H1 (cell line): Measurements from ENCODE around the gene KRTDAP. TPM values are rescaled to one million over a fixed set of nuclear protein-coding genes. Genes with fewer than 3 reads are reported as not detected.

Experiments used
- CTCF ChIA-PET: fragments of 300-600 bp; sonication (Branson Sonifier 250); formaldehyde crosslinking; loops from one replicate; lab custom pipeline; 2021; ENCODE audit not compliant: partially characterized antibody; lab: Charles Lee
- POLR2A ChIA-PET: fragments of 300-600 bp; sonication (Branson Sonifier 250); formaldehyde crosslinking; loops from one replicate; lab custom pipeline; 2021; ENCODE audit warnings: inconsistent platforms; ENCODE audit not compliant: partially characterized antibody; lab: Charles Lee
- DNase-seq, 2 experiments: peaks; one replicate each; pipeline versions ENCODE4 v3.0.0 to v3.0.0-alpha.2; 2010 to 2022; ENCODE audit warnings: low spot score in 2 of 2, low read depth in 1 of 2, mixed read lengths in 1 of 2
- FAIRE-seq: peaks from 2 replicates; lab custom pipeline; 2011; peaks lifted over from hg19 to GRCh38; lab: Jason Lieb, UNC
- H2AFZ ChIP-seq: 2 replicates; pipeline ENCODE4 v1.8.1; 2012; ENCODE audit warnings: low read length, inconsistent platforms
- H2AK5ac ChIP-seq: 2 replicates; pipeline ENCODE4 v1.6.1; 2013; ENCODE audit warnings: low read depth, low read length
- H2BK120ac ChIP-seq: replicated peaks from 2 replicates; pipeline ENCODE3; 2013; ENCODE audit warnings: low read depth, low read length, inconsistent platforms
- H2BK12ac ChIP-seq: 2 replicates; pipeline ENCODE4 v1.6.1; 2013; ENCODE audit warnings: low read depth, low read length
- H2BK15ac ChIP-seq: 2 replicates; pipeline ENCODE4 v1.6.1; 2013; ENCODE audit warnings: low read length
- H2BK20ac ChIP-seq: 2 replicates; pipeline ENCODE4 v1.6.1; 2013; ENCODE audit warnings: low read length
- H2BK5ac ChIP-seq: 2 replicates; pipeline ENCODE4 v1.6.1; 2013; ENCODE audit warnings: low read depth, low read length
- H3K14ac ChIP-seq: 2 replicates; pipeline ENCODE4 v1.6.1; 2013; ENCODE audit warnings: inconsistent platforms; ENCODE audit not compliant: insufficient read length
- H3K18ac ChIP-seq: 2 replicates; pipeline ENCODE4 v1.6.1; 2013; ENCODE audit warnings: low read length; ENCODE audit errors: extremely low read depth
- H3K23ac ChIP-seq: 2 replicates; pipeline ENCODE4 v1.6.1; 2013; ENCODE audit warnings: inconsistent platforms; ENCODE audit not compliant: insufficient read length
- H3K23me2 ChIP-seq: 2 replicates; pipeline ENCODE4 v1.6.1; 2013; ENCODE audit warnings: low read depth, low read length
- H3K27ac ChIP-seq: 2 replicates; pipeline ENCODE4 v1.6.1; 2011; ENCODE audit warnings: low read depth, low read length, inconsistent platforms
- H3K27me3 ChIP-seq, 4 experiments: replicated peaks in 1 of 4; 1 replicate in 1 of 4; 2 replicates in 3 of 4; pipeline versions ENCODE4 v1.6.1 to v1.8.1; 2011 to 2013; ENCODE audit warnings: low read length in 3 of 4, mild to moderate bottlenecking in 3 of 4, inconsistent platforms in 2 of 4, mixed read lengths in 2 of 4, moderate library complexity in 1 of 4; ENCODE audit not compliant: control insufficient read depth in 3 of 4, insufficient read depth in 3 of 4; ENCODE audit errors: extremely low read depth in 1 of 4
- H3K36me3 ChIP-seq, 4 experiments: 2 replicates each; pipeline versions ENCODE4 v1.6.1 to v1.8.1; 2011 to 2013; ENCODE audit warnings: mild to moderate bottlenecking in 4 of 4, low read length in 3 of 4, moderate library complexity in 2 of 4, control low read depth in 1 of 4, inconsistent platforms in 1 of 4; ENCODE audit not compliant: insufficient read depth in 4 of 4, control insufficient read depth in 2 of 4
- H3K4ac ChIP-seq: replicated peaks from 2 replicates; pipeline ENCODE3; 2013; ENCODE audit warnings: low read length, low read depth, mixed read lengths, inconsistent platforms; ENCODE audit not compliant: insufficient read length
- H3K4me1 ChIP-seq, 4 experiments: replicated peaks in 1 of 4; 1 replicate in 1 of 4; 2 replicates in 3 of 4; pipeline versions ENCODE4 v1.6.1 to v1.8.1; 2011 to 2013; ENCODE audit warnings: low read length in 3 of 4, inconsistent platforms in 2 of 4, mixed read lengths in 1 of 4; ENCODE audit not compliant: insufficient read depth in 4 of 4, control insufficient read depth in 3 of 4
- H3K4me2 ChIP-seq, 2 experiments: 2 replicates each; pipeline versions ENCODE4 v1.6.1 to v1.8.1; 2011 to 2013; ENCODE audit warnings: low read depth in 2 of 2, low read length in 2 of 2, control low read depth in 1 of 2, inconsistent platforms in 1 of 2, mild to moderate bottlenecking in 1 of 2; ENCODE audit not compliant: insufficient read depth in 1 of 2
- H3K4me3 ChIP-seq, 4 experiments: fragments of 200-600, 300-600 bp in 1 of 4; sonication (generic), shearing (Covaris generic), sonication (Bioruptor Twin) in 1 of 4; 2 replicates each; pipeline versions ENCODE4 v1.5.1 to v1.8.1; 2011 to 2016; ENCODE audit warnings: low read length in 4 of 4, low read depth in 3 of 4, control low read depth in 2 of 4, inconsistent platforms in 2 of 4, mild to moderate bottlenecking in 2 of 4, mixed read lengths in 1 of 4, moderate library complexity in 1 of 4; ENCODE audit not compliant: insufficient read depth in 2 of 4; ENCODE audit errors: extremely low read depth in 1 of 4
- H3K56ac ChIP-seq: replicated peaks from 2 replicates; pipeline ENCODE3; 2013; ENCODE audit warnings: low read depth, mild to moderate bottlenecking, mixed read lengths, low read length, inconsistent platforms; ENCODE audit not compliant: insufficient read length
- H3K79me1 ChIP-seq: 2 replicates; pipeline ENCODE4 v1.6.1; 2013; ENCODE audit warnings: low read depth, low read length, control low read depth
- H3K79me2 ChIP-seq, 2 experiments: 2 replicates each; pipeline versions ENCODE4 v1.6.1 to v1.8.1; 2012 to 2013; ENCODE audit warnings: low read length in 2 of 2, mild to moderate bottlenecking in 2 of 2, inconsistent platforms in 1 of 2; ENCODE audit not compliant: insufficient read depth in 2 of 2, control insufficient read depth in 1 of 2
- H3K9ac ChIP-seq, 4 experiments: replicated peaks in 1 of 4; 1 replicate in 1 of 4; 2 replicates in 3 of 4; pipeline versions ENCODE4 v1.6.1 to v1.8.1; 2011 to 2013; ENCODE audit warnings: low read depth in 3 of 4, low read length in 3 of 4, control low read depth in 2 of 4, mild to moderate bottlenecking in 2 of 4, moderate library complexity in 2 of 4, inconsistent platforms in 1 of 4; ENCODE audit errors: extremely low read depth in 1 of 4
- H3K9me3 ChIP-seq, 2 experiments: 2 replicates each; pipeline versions ENCODE4 v1.6.1 to v1.8.1; 2012 to 2013; ENCODE audit warnings: mild to moderate bottlenecking in 2 of 2, moderate library complexity in 2 of 2, control low read depth in 1 of 2, inconsistent platforms in 1 of 2, low read depth in 1 of 2, low read length in 1 of 2, mixed read lengths in 1 of 2; ENCODE audit not compliant: insufficient read depth in 2 of 2
- H4K20me1 ChIP-seq, 2 experiments: replicated peaks in 1 of 2; 2 replicates each; pipeline versions ENCODE3 to v1.8.1; 2011 to 2013; ENCODE audit warnings: inconsistent platforms in 2 of 2, low read length in 2 of 2, mild to moderate bottlenecking in 1 of 2; ENCODE audit not compliant: insufficient read depth in 2 of 2, control insufficient read depth in 1 of 2
- H4K5ac ChIP-seq: 2 replicates; pipeline ENCODE4 v1.6.1; 2013; ENCODE audit warnings: low read length, low read depth, mixed read lengths, inconsistent platforms; ENCODE audit not compliant: insufficient read length
- H4K8ac ChIP-seq: 2 replicates; pipeline ENCODE4 v1.8.0; 2013; ENCODE audit warnings: mild to moderate bottlenecking, moderate library complexity, low read length, inconsistent platforms; ENCODE audit not compliant: insufficient read depth; ENCODE audit errors: extremely low read depth
- H4K91ac ChIP-seq: replicated peaks from 2 replicates; pipeline ENCODE3; 2013; ENCODE audit warnings: low read length, mixed read lengths, inconsistent platforms; ENCODE audit not compliant: insufficient read length
- GTF2F1 ChIP-seq: IDR thresholded peaks from 2 replicates; pipeline ENCODE4 v1.6.1; 2012; ENCODE audit warnings: low read depth, low read length, improper control_type of control experiment, borderline replicate concordance
- JUN ChIP-seq: IDR thresholded peaks from 2 replicates; pipeline ENCODE4 v1.6.1; 2011; ENCODE audit warnings: low read depth, mild to moderate bottlenecking, improper control_type of control experiment, low read length
- MAFK ChIP-seq: IDR thresholded peaks from 2 replicates; pipeline ENCODE4 v1.6.1; 2012; ENCODE audit warnings: low read depth, mild to moderate bottlenecking, improper control_type of control experiment, low read length
- POU5F1 ChIP-seq: IDR thresholded peaks from 2 replicates; pipeline ENCODE4 v1.6.1; 2011; ENCODE audit warnings: low read depth, mild to moderate bottlenecking, low read length, moderate library complexity
- SIRT6 ChIP-seq: IDR thresholded peaks from one replicate; pipeline ENCODE4 v1.7.1; 2012; ENCODE audit warnings: low read length, inconsistent platforms
- SUZ12 ChIP-seq: fragments of 200-600 bp; sonication (generic); IDR thresholded peaks from 2 replicates; pipeline ENCODE4 v1.6.1; 2012; ENCODE audit warnings: mild to moderate bottlenecking, inconsistent platforms, low read length, moderate library complexity, mixed read lengths
- TCF12 ChIP-seq: IDR thresholded peaks from 2 replicates; pipeline ENCODE4 v1.6.1; 2011; ENCODE audit warnings: low read depth, mild to moderate bottlenecking, low read length
- WGBS, 2 experiments: shearing (Covaris generic) in 1 of 2; methylation state at CpG; one replicate each; pipeline versions ENCODE4 v1.1.6 to v1.1.7; 2013 to 2015; ENCODE audit warnings: low lambda C conversion rate in 2 of 2, mixed read lengths in 2 of 2, inconsistent platforms in 1 of 2, low coverage in 1 of 2, missing lambda C conversion rate in 1 of 2; ENCODE audit not compliant: insufficient replicate concordance in 2 of 2, insufficient coverage in 1 of 2, insufficient read length in 1 of 2; ENCODE audit errors: extremely low coverage in 1 of 2, missing lambda C conversion rate in 1 of 2; 5-methylcytosine and 5-hydroxymethylcytosine counted together
- polyA plus RNA-seq, 7 experiments: library from polyadenylated mRNA; depleted of rRNA in 3 of 7; stranded (reverse) in 5 of 7; unstranded in 2 of 7; fragments of >200 nt in 5 of 7; fragments of 200-250 nt in 2 of 7; gene quantifications; 1 replicate in 5 of 7; 2 replicates in 1 of 7; 4 replicates in 1 of 7; pipeline versions ENCODE4 v1.2.1 to v1.2.3, GENCODE V29; 2011 to 2013; ENCODE audit warnings: missing spikeins in 2 of 7, mixed read lengths in 2 of 7
- total RNA-seq: library from RNA; stranded (reverse); fragmentation: NEBNext Ultra II Directional; extraction: Animal tissue kit (Norgen Biotek cat#: 25700); gene quantifications from 2 replicates; pipeline ENCODE4 v1.2.1, GENCODE V29; 2021
- TF ChIP-seq, protein P1 (sequence below): IDR thresholded peaks from 2 replicates; pipeline ENCODE4 v1.6.1; 2011; ENCODE audit warnings: low read length, improper control_type of control experiment
- TF ChIP-seq, protein P2 (sequence below), 3 experiments: IDR thresholded peaks; 1 replicate in 2 of 3; 2 replicates in 1 of 3; pipeline versions ENCODE4 v1.5.1 to v1.6.1; 2011; ENCODE audit warnings: low read length in 3 of 3, mild to moderate bottlenecking in 3 of 3, inconsistent platforms in 2 of 3, low read depth in 1 of 3, moderate library complexity in 1 of 3; ENCODE audit not compliant: insufficient read depth in 1 of 3; ENCODE audit errors: control extremely low read depth in 1 of 3

KRTDAP gene
- total and polyA plus RNA-seq, 2 of the 8 experiments (the other 6 are each of a cell fraction or from before 2014, with no cell fraction given): 0.69 to 0.88 TPM

DNA sequence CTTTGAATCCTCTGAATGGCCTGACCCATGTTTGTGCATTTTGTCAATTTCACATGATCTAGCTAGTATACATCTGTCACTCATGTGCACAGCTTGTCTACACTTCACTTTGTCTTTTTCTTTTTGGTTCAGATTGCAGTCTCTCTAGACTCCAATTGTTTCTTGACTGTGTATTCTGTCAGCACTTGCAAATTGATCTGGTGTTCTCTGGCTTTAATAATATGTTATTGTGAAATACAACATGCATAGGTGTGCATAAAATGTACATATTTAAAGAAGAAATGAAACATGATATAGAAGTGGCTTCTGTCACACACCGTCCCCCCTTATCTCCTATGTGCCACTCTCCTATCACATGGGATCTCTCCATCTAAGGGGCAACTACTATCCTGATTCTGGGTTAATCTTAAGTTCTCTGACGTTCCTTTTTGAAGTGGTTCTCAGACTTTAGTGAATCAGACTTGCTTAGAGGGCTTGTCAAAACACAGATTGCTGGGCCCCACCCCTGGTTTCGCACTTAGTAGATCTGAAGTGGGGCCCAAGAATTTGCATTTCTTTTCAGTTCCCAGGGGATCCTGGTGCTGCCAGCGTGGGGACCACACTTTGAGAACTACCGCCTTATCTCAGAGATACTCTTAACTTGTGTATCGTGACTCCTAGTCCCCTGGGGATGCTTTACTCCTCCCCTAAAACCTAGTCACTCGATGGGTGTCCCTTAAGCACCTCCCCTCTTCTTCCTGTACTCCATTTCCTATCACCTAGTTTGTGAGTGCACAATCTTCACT, 5.8 kb downstream of the KRTDAP start:
- no peak for FAIRE-seq

More for the DNA sequence above, 5.8 kb downstream of the KRTDAP start:
- H4K8ac ChIP-seq: no peak overlapping the region
- no peaks in the 10 kb centered on the region; a peak in 1 of 7 replicates for H3K27me3 ChIP-seq
- no peaks in the 10 kb centered on the region for H3K4me1 ChIP-seq
- no peak overlapping the region for H3K18ac ChIP-seq
- H2AFZ ChIP-seq: no peak overlapping the region
- TF ChIP-seq TCF12 (no peak), POU5F1 (no peak), SIRT6 (no peak), SUZ12 (no peak), MAFK (no peak), GTF2F1 (no peak), JUN (no peak)
- TF ChIP-seq, protein P1, sequence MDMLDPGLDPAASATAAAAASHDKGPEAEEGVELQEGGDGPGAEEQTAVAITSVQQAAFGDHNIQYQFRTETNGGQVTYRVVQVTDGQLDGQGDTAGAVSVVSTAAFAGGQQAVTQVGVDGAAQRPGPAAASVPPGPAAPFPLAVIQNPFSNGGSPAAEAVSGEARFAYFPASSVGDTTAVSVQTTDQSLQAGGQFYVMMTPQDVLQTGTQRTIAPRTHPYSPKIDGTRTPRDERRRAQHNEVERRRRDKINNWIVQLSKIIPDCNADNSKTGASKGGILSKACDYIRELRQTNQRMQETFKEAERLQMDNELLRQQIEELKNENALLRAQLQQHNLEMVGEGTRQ: no peak
- TF ChIP-seq, protein P2, sequence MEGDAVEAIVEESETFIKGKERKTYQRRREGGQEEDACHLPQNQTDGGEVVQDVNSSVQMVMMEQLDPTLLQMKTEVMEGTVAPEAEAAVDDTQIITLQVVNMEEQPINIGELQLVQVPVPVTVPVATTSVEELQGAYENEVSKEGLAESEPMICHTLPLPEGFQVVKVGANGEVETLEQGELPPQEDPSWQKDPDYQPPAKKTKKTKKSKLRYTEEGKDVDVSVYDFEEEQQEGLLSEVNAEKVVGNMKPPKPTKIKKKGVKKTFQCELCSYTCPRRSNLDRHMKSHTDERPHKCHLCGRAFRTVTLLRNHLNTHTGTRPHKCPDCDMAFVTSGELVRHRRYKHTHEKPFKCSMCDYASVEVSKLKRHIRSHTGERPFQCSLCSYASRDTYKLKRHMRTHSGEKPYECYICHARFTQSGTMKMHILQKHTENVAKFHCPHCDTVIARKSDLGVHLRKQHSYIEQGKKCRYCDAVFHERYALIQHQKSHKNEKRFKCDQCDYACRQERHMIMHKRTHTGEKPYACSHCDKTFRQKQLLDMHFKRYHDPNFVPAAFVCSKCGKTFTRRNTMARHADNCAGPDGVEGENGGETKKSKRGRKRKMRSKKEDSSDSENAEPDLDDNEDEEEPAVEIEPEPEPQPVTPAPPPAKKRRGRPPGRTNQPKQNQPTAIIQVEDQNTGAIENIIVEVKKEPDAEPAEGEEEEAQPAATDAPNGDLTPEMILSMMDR (IDR thresholded peaks at IDR 0.05; ENCODE audit: control extremely low read depth in 1 of 3, insufficient read depth in 1 of 3, low read depth in 1 of 3, low read length in 3 of 3): no peak
- H3K4ac ChIP-seq: no peak overlapping the region
- DNase-seq: no peak
- H2AK5ac ChIP-seq: no peak overlapping the region
- H3K27ac ChIP-seq: no peak overlapping the region
- no peak overlapping the region for H2BK12ac ChIP-seq
- H3K23me2 ChIP-seq: no peaks in the 10 kb centered on the region; the same call in 1 of the 2 replicates
- ChIA-PET POLR2A (no interaction called here), CTCF (interaction anchor here (0.7 to 3.7 kb wide), 3 partner anchors 11 to 118 kb away, joined by 3 to 24 read pairs (median 3); no protein-coding TSS in a partner anchor)
- no peak overlapping the region for H3K4me3 ChIP-seq
- H3K36me3 ChIP-seq: no peaks in the 10 kb centered on the region
- H3K79me1 ChIP-seq: no peaks in the 10 kb centered on the region
- no peak overlapping the region for H2BK5ac ChIP-seq
- H3K9me3 ChIP-seq: no peaks in the 10 kb centered on the region
- H3K14ac ChIP-seq: no peak overlapping the region
- no peak overlapping the region for H4K91ac ChIP-seq
- H4K20me1 ChIP-seq: no peaks in the 10 kb centered on the region
- no peak overlapping the region for H2BK120ac ChIP-seq
- no peaks in the 10 kb centered on the region for H3K79me2 ChIP-seq
- H4K5ac ChIP-seq: no peak overlapping the region
- no peak overlapping the region for H3K56ac ChIP-seq
- no peak overlapping the region for H3K23ac ChIP-seq
- no peak overlapping the region for H3K4me2 ChIP-seq
- no peak overlapping the region for H2BK20ac ChIP-seq
- no peak overlapping the region for H2BK15ac ChIP-seq
- H3K9ac ChIP-seq: no peak overlapping the region
- WGBS, 2 experiments: 78% methylated on average over 7 of the region's 7 CpGs; no CpG with 5 or more reads in 1 of the 2 experiments
